Measurements from ENCODE around the gene RIC3.

DNA sequence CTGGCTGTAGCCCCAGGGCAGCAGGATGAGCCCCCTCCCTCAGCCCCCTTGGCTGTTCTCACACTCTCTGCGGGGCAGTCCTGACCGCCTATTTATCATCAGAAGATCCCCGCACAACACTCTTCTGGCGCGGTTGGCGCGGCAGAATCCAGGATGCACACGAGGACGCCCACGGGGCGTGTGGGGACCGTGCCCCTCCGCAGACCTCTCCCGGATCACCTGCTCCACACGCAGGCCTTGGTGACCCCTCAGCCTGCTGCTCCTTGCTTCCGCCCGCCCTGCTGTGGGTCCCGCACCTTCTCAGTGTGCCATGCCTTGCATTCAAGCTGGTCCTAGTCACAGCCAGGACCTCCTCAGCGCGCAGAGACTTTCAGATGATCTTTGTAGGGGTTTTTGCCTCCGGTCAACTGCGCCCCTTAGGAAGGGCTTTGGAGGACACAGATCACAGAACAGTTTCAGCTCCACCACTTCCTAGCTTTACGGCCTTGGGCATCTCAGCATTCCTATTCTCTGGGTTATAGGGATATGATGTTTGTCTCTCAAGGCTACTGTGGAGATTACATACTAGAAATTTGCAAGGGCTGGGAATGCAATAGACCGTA lies 88.7 kb downstream of the RIC3 start:
- TF ChIP-seq, protein P1, sequence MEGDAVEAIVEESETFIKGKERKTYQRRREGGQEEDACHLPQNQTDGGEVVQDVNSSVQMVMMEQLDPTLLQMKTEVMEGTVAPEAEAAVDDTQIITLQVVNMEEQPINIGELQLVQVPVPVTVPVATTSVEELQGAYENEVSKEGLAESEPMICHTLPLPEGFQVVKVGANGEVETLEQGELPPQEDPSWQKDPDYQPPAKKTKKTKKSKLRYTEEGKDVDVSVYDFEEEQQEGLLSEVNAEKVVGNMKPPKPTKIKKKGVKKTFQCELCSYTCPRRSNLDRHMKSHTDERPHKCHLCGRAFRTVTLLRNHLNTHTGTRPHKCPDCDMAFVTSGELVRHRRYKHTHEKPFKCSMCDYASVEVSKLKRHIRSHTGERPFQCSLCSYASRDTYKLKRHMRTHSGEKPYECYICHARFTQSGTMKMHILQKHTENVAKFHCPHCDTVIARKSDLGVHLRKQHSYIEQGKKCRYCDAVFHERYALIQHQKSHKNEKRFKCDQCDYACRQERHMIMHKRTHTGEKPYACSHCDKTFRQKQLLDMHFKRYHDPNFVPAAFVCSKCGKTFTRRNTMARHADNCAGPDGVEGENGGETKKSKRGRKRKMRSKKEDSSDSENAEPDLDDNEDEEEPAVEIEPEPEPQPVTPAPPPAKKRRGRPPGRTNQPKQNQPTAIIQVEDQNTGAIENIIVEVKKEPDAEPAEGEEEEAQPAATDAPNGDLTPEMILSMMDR (IDR thresholded peaks at IDR 0.05; ENCODE audit: low read length): no peak
- no peak for TF ChIP-seq EZH2 (IDR thresholded peaks at IDR 0.05; ENCODE audit: borderline replicate concordance, low read length)

Measured in OCI-LY1 (cell line).